ENCODE results near the gene EHMT2.

- TF ChIP-seq CTCF (IDR thresholded peaks at IDR 0.05; ENCODE audit: extremely low read depth in 1 of 2, insufficient read depth in 1 of 2, low read depth in 1 of 2, low read length in 2 of 2), result no peak
- TF ChIP-seq POLR2A (IDR thresholded peaks at IDR 0.05; ENCODE audit: low read depth, low read length), result no peak
- no peak for TF ChIP-seq POLR2AphosphoS5 (IDR thresholded peaks at IDR 0.05; ENCODE audit: insufficient read depth, low read depth, low read length)
- no peak for TF ChIP-seq EZH2 (IDR thresholded peaks at IDR 0.05; ENCODE audit: borderline replicate concordance, low read depth, low read length, severe bottlenecking)
- no peak for TF ChIP-seq JUN (IDR thresholded peaks at IDR 0.05; ENCODE audit: borderline replicate concordance, insufficient read depth, insufficient read length, low read depth)
- no peak for TF ChIP-seq MAX (IDR thresholded peaks at IDR 0.05; ENCODE audit: insufficient read depth, insufficient read length)
- no peak for TF ChIP-seq MYC (IDR thresholded peaks at IDR 0.05; ENCODE audit: low read depth, low read length)
- TF ChIP-seq FOS (IDR thresholded peaks at IDR 0.05; ENCODE audit: borderline replicate concordance, insufficient read depth, low read length), result no peak
Measured at GRCh38 chr6:31947070-31947675, 49.7 kb upstream of the EHMT2 start.
